ENCODE measurements around the gene CADPS2. TPM values are rescaled to one million over a fixed set of nuclear protein-coding genes. Genes with fewer than 3 reads are reported as not detected.

The CADPS2 gene
- total RNA-seq, 2 experiments from 2014 or later, result not detected

DNA sequence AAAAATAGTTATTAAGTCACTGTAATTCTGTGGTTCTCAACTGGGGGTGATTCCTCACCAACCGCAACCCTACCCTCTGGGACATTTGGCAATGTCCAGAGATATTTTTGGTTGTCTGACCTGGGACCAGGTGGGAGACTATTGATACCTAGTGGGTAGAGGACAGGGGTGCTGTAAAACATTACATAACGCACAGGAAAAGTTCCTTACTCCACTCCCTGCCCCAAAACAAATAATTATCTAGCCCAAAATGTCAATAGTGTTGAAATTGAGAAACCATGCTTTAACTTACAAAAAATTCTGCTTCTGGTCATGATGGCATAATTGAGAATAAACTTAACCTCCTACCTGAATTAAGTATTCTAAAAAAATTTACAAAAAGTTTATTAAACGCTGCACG lies 404.0 kb downstream of the CADPS2 start:
- CTCF ChIA-PET, result no interaction called here
- Mint-ChIP-seq H3K4me3 (no peak overlapping the region), H3K27me3 (no peaks in the 10 kb centered on the region), H3K27ac (no peak overlapping the region), H3K36me3 (ENCODE audit: low read depth) (no peaks in the 10 kb centered on the region), H3K9me3 (no peaks in the 10 kb centered on the region), H3K4me1 (ENCODE audit: low read depth) (no peaks in the 10 kb centered on the region)
- DNase-seq (no peak), ATAC-seq (no peak)
- intact Hi-C loops (cut with micrococcal nuclease), result no loop called here
- POLR2A ChIA-PET, result no interaction called here
- TF ChIP-seq, protein P1, sequence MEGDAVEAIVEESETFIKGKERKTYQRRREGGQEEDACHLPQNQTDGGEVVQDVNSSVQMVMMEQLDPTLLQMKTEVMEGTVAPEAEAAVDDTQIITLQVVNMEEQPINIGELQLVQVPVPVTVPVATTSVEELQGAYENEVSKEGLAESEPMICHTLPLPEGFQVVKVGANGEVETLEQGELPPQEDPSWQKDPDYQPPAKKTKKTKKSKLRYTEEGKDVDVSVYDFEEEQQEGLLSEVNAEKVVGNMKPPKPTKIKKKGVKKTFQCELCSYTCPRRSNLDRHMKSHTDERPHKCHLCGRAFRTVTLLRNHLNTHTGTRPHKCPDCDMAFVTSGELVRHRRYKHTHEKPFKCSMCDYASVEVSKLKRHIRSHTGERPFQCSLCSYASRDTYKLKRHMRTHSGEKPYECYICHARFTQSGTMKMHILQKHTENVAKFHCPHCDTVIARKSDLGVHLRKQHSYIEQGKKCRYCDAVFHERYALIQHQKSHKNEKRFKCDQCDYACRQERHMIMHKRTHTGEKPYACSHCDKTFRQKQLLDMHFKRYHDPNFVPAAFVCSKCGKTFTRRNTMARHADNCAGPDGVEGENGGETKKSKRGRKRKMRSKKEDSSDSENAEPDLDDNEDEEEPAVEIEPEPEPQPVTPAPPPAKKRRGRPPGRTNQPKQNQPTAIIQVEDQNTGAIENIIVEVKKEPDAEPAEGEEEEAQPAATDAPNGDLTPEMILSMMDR (IDR thresholded peaks at IDR 0.05), result no peak

- no peak for DNase-seq
- H3K4me3 Mint-ChIP-seq, result no peak overlapping the region
- intact Hi-C loops (cut with micrococcal nuclease), result no loop called here
- CTCF ChIA-PET, result no interaction called here
- peaks cover 2% of the 10 kb centered on the region for H3K9me3 Mint-ChIP-seq
- no peaks in the 10 kb centered on the region for H3K27me3 Mint-ChIP-seq
- POLR2A ChIA-PET, result no interaction called here
- no peak overlapping the region for H3K27ac Mint-ChIP-seq
- H3K4me1 Mint-ChIP-seq (ENCODE audit: low read depth), result no peaks in the 10 kb centered on the region
- H3K36me3 Mint-ChIP-seq (ENCODE audit: low read depth), result no peaks in the 10 kb centered on the region
- ATAC-seq, result no peak
- TF ChIP-seq, protein P1 (IDR thresholded peaks at IDR 0.05), result no peak
Measured at GRCh38 chr7:122470859-122471258, 415.4 kb downstream of the CADPS2 start.

GRCh38 chr7:122468945-122469344 lies 417.3 kb downstream of the CADPS2 start:
- no peaks in the 10 kb centered on the region for H3K36me3 Mint-ChIP-seq (ENCODE audit: low read depth)
- no peak overlapping the region for H3K27ac Mint-ChIP-seq
- ATAC-seq, result no peak
- intact Hi-C loops (cut with micrococcal nuclease), result no loop called here
- no peak overlapping the region for H3K4me3 Mint-ChIP-seq
- ChIA-PET POLR2A (no interaction called here), CTCF (no interaction called here)
- no peaks in the 10 kb centered on the region for H3K4me1 Mint-ChIP-seq (ENCODE audit: low read depth)
- TF ChIP-seq, protein P1 (IDR thresholded peaks at IDR 0.05), result no peak
- H3K27me3 Mint-ChIP-seq, result no peaks in the 10 kb centered on the region
- DNase-seq, result no peak
- H3K9me3 Mint-ChIP-seq, result peaks cover 2% of the 10 kb centered on the region

DNA sequence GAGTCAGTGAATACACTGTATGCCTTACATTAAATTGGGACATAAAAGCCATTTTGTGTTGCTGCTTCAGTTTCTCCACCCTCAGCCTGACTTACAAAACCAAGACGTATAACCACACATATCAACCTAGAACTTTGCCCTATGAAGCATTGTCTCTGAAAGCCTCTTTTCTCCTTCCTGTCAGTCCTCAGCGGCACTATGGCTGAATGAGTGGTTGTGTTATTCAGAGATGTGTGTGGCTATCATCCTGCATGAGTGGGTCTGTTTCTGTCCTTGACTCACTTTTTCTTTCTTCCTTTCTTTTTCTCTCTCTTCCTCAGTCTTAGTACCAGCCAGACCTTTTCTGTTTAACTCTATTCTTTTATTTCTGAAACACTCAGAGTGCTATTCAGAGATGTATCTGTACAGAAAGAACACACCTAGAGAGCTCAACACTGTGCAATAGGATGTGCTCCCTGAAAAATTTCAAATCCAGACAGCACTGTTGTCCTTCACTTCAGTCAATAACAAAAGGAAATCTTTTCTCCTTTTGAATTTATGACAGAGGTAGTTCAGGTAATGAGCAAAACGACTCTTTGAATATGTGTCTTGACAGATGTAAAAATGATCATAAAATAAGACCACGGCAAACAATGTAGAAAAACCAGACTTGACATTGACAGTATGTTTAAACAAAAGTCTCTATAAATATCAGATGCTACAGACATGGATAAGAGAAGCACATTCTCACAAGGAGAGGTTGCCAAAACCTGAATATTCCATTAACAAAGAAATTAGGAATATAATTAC lies 418.4 kb downstream of the CADPS2 start:
- ATAC-seq (no peak), DNase-seq (no peak)
- TF ChIP-seq, protein P1 (IDR thresholded peaks at IDR 0.05), result no peak
- POLR2A ChIA-PET, result no interaction called here
- no peaks in the 10 kb centered on the region for H3K4me1 Mint-ChIP-seq (ENCODE audit: low read depth)
- H3K36me3 Mint-ChIP-seq (ENCODE audit: low read depth), result no peaks in the 10 kb centered on the region
- intact Hi-C loops (cut with micrococcal nuclease), result no loop called here
- CTCF ChIA-PET, result no interaction called here
- no peak overlapping the region for H3K4me3 Mint-ChIP-seq
- H3K9me3 Mint-ChIP-seq, result peaks cover 2% of the 10 kb centered on the region
- H3K27ac Mint-ChIP-seq, result no peak overlapping the region
- H3K27me3 Mint-ChIP-seq, result no peaks in the 10 kb centered on the region

- H3K27ac Mint-ChIP-seq, result no peak overlapping the region
- no peaks in the 10 kb centered on the region for H3K36me3 Mint-ChIP-seq (ENCODE audit: low read depth)
Measured at GRCh38 chr7:122465296-122465695, 421.0 kb downstream of the CADPS2 start.

More at GRCh38 chr7:122465296-122465695, 421.0 kb downstream of the CADPS2 start:
- ChIA-PET POLR2A (no interaction called here), CTCF (no interaction called here)
- Mint-ChIP-seq H3K9me3 (peaks cover 2% of the 10 kb centered on the region), H3K27me3 (no peaks in the 10 kb centered on the region), H3K4me3 (no peak overlapping the region), H3K4me1 (ENCODE audit: low read depth) (no peaks in the 10 kb centered on the region)
- ATAC-seq (no peak), DNase-seq (no peak)
- TF ChIP-seq, protein P1 (IDR thresholded peaks at IDR 0.05), result no peak
- intact Hi-C loops (cut with micrococcal nuclease), result no loop called here

All from activated CD8-positive, alpha-beta T cell treated with anti-CD3 and anti-CD28 coated beads for 36 hours (primary cell).